Chondrocyte (in vitro differentiated cells): ENCODE results near the gene TREM1. TPM values are rescaled to one million over a fixed set of nuclear protein-coding genes. Genes with fewer than 3 reads are reported as not detected.

Source experiments
- DNase-seq: peaks from one replicate; pipeline ENCODE4 v3.0.0; 2021; ENCODE audit warnings: mixed read lengths, low spot score
- H3K27ac Mint-ChIP-seq: one replicate; pipeline ENCODE4 v1.8.0; 2021; ENCODE audit warnings: mild to moderate bottlenecking, moderate library complexity, mixed read lengths; ENCODE audit not compliant: unreplicated experiment
- H3K27me3 Mint-ChIP-seq: 2 replicates; pipeline ENCODE4 v1.8.0; 2021; ENCODE audit warnings: low read depth, mixed read lengths
- H3K36me3 Mint-ChIP-seq: 2 replicates; pipeline ENCODE4 v1.8.0; 2021; ENCODE audit warnings: low read depth, mixed read lengths
- H3K4me1 Mint-ChIP-seq: 2 replicates; pipeline ENCODE4 v1.8.0; 2021; ENCODE audit warnings: low read depth, mild to moderate bottlenecking, mixed read lengths
- H3K4me3 Mint-ChIP-seq: one replicate; pipeline ENCODE4 v1.8.0; 2021; ENCODE audit warnings: mild to moderate bottlenecking, moderate library complexity, mixed read lengths; ENCODE audit not compliant: unreplicated experiment
- H3K9me3 Mint-ChIP-seq: 2 replicates; pipeline ENCODE4 v1.8.0; 2021; ENCODE audit warnings: low read depth, mixed read lengths
- long read RNA-seq: library from polyadenylated mRNA; stranded (forward); transcript quantifications from one replicate; pipeline ENCODE4 v2.0.0, GENCODE V29; 2021
- total RNA-seq: library from RNA; stranded (reverse); gene quantifications from 3 replicates; pipeline ENCODE4 v1.2.1, GENCODE V29; 2021
- TF ChIP-seq, protein P1 (sequence below): fragments of 200-600 bp; sonication (generic); IDR thresholded peaks from 2 replicates; pipeline ENCODE4 v1.5.0; 2021; ENCODE audit warnings: antibody characterized with exemption, mild to moderate bottlenecking, moderate library complexity

TREM1 gene
- total RNA-seq: 0.25 TPM in 1 of 3 replicates, not detected in the others
- long read RNA-seq: 0 reads

DNA sequence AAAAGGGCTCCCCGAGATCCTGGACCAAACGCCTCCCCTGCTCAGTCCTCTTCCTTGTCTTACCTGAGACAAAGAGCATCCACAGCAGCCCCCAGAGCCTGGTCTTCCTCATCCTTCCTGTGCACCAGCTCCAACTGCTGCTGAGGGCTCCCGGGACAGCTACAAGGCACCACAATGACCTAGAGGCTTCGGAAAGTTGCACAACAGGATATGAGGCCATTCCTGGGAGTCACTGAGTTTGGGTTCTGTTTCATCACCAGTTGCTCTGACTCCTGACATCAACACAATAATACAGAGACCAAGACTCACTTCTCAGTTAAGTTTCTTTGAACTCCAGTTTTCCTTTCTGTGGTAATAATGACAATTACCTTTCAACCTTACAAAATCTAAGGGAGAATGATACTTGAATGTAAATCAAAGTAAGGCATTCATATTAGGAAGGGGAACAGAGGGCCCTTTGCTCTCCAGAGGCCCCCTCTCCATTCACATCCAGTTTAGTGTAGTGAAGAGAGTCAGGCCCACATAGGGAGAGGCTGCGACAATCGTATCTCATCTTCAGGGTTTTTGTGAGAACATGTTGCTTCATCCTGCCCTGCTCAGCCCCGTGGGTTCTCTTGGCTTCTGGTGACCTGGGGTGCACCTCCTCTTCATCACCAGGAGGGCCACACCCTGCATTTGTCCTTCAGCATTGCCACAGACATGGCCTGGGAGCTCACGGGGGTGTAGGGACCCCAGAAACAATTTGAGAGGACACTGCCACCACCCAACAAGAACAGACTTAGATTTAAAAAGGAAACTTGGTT, at the start of gene TREM1:
Gene TREM1, minus strand, starts transcription at position 139 of the 803 bp plus-strand sequence. Its CDS starts 27 bp downstream, at position 112.
- Mint-ChIP-seq H3K27me3 (peaks cover 20% of the 10 kb centered on the region), H3K27ac (no peak within 1 kb of the TSS), H3K4me1 (peaks cover 13% of the 10 kb centered on the region), H3K9me3 (no peaks in the 10 kb centered on the region), H3K4me3 (no peak within 1 kb of the TSS), H3K36me3 (no peaks in the 10 kb centered on the region)
- DNase-seq: no peak
- TF ChIP-seq, protein P1, sequence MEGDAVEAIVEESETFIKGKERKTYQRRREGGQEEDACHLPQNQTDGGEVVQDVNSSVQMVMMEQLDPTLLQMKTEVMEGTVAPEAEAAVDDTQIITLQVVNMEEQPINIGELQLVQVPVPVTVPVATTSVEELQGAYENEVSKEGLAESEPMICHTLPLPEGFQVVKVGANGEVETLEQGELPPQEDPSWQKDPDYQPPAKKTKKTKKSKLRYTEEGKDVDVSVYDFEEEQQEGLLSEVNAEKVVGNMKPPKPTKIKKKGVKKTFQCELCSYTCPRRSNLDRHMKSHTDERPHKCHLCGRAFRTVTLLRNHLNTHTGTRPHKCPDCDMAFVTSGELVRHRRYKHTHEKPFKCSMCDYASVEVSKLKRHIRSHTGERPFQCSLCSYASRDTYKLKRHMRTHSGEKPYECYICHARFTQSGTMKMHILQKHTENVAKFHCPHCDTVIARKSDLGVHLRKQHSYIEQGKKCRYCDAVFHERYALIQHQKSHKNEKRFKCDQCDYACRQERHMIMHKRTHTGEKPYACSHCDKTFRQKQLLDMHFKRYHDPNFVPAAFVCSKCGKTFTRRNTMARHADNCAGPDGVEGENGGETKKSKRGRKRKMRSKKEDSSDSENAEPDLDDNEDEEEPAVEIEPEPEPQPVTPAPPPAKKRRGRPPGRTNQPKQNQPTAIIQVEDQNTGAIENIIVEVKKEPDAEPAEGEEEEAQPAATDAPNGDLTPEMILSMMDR: no peak

DNA sequence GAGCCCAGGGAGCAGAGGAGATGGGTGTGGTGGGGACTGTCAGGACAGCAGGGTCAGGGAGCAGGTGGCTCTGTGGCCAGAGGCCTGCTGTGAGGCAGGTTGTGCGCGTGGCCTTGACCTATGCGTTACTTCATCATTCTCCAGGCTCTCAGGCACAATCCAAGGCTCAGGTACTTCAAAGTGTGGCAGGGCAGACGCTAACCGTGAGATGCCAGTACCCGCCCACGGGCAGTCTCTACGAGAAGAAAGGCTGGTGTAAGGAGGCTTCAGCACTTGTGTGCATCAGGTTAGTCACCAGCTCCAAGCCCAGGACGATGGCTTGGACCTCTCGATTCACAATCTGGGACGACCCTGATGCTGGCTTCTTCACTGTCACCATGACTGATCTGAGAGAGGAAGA, 49.5 kb upstream of the TREM1 start:
- no peaks in the 10 kb centered on the region for H3K4me1 Mint-ChIP-seq
- no peak overlapping the region for H3K27ac Mint-ChIP-seq
- TF ChIP-seq, protein P1: no peak
- H3K4me3 Mint-ChIP-seq: no peak overlapping the region
- H3K9me3 Mint-ChIP-seq: no peaks in the 10 kb centered on the region
- DNase-seq: no peak
- peaks cover 1% of the 10 kb centered on the region for H3K36me3 Mint-ChIP-seq
- peaks cover 45% of the 10 kb centered on the region for H3K27me3 Mint-ChIP-seq

DNA sequence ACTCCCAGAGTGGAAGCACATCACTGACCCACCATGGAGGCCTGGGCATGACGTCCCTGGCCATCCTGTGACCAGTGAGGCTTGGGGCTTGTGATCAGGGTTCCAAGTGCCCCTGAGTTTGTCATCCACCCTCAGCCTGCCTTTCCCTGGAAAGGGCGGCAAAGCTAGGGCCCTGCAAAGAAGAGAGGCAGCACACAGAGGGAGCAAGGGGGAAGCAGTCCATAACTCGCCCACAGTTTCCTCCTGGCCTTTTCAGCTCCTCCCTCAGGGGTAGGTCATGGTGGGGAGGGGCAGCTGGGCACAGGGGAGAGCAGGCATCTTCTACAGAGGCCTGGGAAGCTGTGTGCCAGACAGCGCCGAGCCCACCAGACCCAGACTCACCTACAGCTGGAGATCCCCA, 48.8 kb upstream of the TREM1 start, which contains the start of gene NCR2:
Gene NCR2, plus strand, starts transcription at position 313 of the 400 bp plus-strand sequence. CDS start 269 bp downstream, outside the sequence.
- H3K9me3 Mint-ChIP-seq: no peaks in the 10 kb centered on the region
- H3K27me3 Mint-ChIP-seq: peaks cover 45% of the 10 kb centered on the region
- H3K4me1 Mint-ChIP-seq: no peaks in the 10 kb centered on the region
- H3K4me3 Mint-ChIP-seq: no peak within 1 kb of the TSS
- no peak for DNase-seq
- no peaks in the 10 kb centered on the region for H3K36me3 Mint-ChIP-seq
- TF ChIP-seq, protein P1: no peak
- H3K27ac Mint-ChIP-seq: no peak within 1 kb of the TSS

DNA sequence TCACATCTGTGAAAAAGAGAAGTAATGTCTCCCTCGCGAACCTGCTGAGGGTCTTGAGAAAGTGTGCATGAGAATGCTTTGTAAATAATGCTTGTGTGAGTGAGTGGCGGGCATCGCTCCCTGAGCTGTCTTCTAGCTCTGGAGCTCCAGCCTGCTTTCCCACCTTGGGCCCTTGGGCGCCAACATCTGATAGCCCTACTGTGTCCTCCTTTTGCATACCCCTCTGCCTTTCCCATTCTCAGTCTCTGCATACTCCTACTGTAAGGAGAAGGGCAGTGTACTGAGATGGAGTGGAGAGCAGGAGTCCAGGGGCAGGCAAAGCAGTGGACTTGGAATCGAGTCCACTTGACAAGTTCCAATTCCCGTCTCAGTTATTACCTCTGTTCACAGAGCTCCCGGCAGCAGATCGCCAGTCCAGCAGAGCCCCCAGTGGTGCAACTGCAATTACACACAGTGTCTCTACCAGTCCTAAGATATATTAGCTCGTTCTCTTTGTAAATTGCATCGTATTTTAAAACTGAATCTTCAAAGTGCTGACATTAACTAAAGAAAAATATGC, 48.1 kb upstream of the TREM1 start:
- H3K27me3 Mint-ChIP-seq: peaks cover 47% of the 10 kb centered on the region

More for the DNA sequence above, 48.1 kb upstream of the TREM1 start:
- DNase-seq: no peak
- Mint-ChIP-seq H3K27ac (no peak overlapping the region), H3K4me3 (no peak overlapping the region), H3K4me1 (no peaks in the 10 kb centered on the region), H3K36me3 (no peaks in the 10 kb centered on the region), H3K9me3 (no peaks in the 10 kb centered on the region)
- TF ChIP-seq, protein P1: peak; percentile 48
